Activated T-cell treated with anti-CD3 and anti-CD28 coated beads, Interleukin-2, amount 50 U/mL, for 1 hour (primary cell): ENCODE data around the gene EGR2.
A peak's percentile ranks its signal among the peaks of the same experiment; 100 is the strongest.

Experiments used
- DNase-seq: peaks from one replicate; pipeline ENCODE4 v3.0.0-alpha.2; 2020

The EGR2 gene

GRCh38 chr10:62817766-62818425 lies 1.7 kb upstream of the EGR2 start:
- DNase-seq = peak; percentile 80

- peak; percentile 75 for DNase-seq
Measured at GRCh38 chr10:62817121-62817765, 1.1 kb upstream of the EGR2 start.

GRCh38 chr10:62816076-62816330 lies 163 bp downstream of the EGR2 start:
- no peak for DNase-seq

- peak; percentile 63 for DNase-seq
Measured at GRCh38 chr10:62815381-62816075, 638 bp downstream of the EGR2 start.

GRCh38 chr10:62814756-62815380 lies 1.3 kb downstream of the EGR2 start:
- DNase-seq = peak; percentile 64

- no peak for DNase-seq
Measured at GRCh38 chr10:62813981-62814380, 2.2 kb downstream of the EGR2 start.

GRCh38 chr10:62813453-62813852 lies 2.7 kb downstream of the EGR2 start:
- DNase-seq = peak; percentile 48

GRCh38 chr10:62812672-62813439 lies 3.3 kb downstream of the EGR2 start:
- DNase-seq = no peak

GRCh38 chr10:62811159-62811875 lies 4.8 kb downstream of the EGR2 start:
- DNase-seq = peak; percentile 61

GRCh38 chr10:62810156-62810902 lies 5.8 kb downstream of the EGR2 start:
- no peak for DNase-seq

GRCh38 chr10:62806251-62806650 lies 9.9 kb downstream of the EGR2 start:
- no peak for DNase-seq

GRCh38 chr10:62805231-62806099 lies 10.7 kb downstream of the EGR2 start:
- peak; percentile 31 for DNase-seq

GRCh38 chr10:62804356-62805230 lies 11.6 kb downstream of the EGR2 start, which contains the start of gene ADO:
TSS of gene ADO (plus strand) at chr10:62804720. CDS start at chr10:62805060, 340 bp downstream.
- DNase-seq = peak; percentile 83

GRCh38 chr10:62803724-62804355 lies 12.3 kb downstream of the EGR2 start:
- DNase-seq = no peak

GRCh38 chr10:62801871-62802270 lies 14.3 kb downstream of the EGR2 start:
- DNase-seq = no peak

GRCh38 chr10:62796896-62797295 lies 19.3 kb downstream of the EGR2 start:
- no peak for DNase-seq

- no peak for DNase-seq
Measured at GRCh38 chr10:62795762-62796161, 20.4 kb downstream of the EGR2 start.

GRCh38 chr10:62795100-62795499 lies 21.1 kb downstream of the EGR2 start:
- no peak for DNase-seq

GRCh38 chr10:62794306-62794705 lies 21.9 kb downstream of the EGR2 start:
- DNase-seq = no peak
